K562 (cell line): ENCODE measurements around the gene HNRNPLL. TPM values are rescaled to one million over a fixed set of nuclear protein-coding genes. Genes with fewer than 3 reads are reported as not detected.

ENCODE experiments used
- AFF4 ChIP-seq: sonication (generic); formaldehyde crosslinking; IDR thresholded peaks from 2 replicates; pipeline ENCODE4 v1.8.0; 2023; ENCODE audit warnings: mild to moderate bottlenecking, missing genetic modification reagents
- ARID1B ChIP-seq: fragments of 450-650 bp; IDR thresholded peaks from 2 replicates; pipeline ENCODE4 v1.6.1; 2016; ENCODE audit warnings: antibody characterized with exemption, mild to moderate bottlenecking, inconsistent platforms
- ARNT ChIP-seq, 2 experiments: fragments of 450-650 bp; IDR thresholded peaks; 2 replicates each; pipeline ENCODE4 v1.6.1; 2016; ENCODE audit warnings: mild to moderate bottlenecking in 1 of 2
- BRD9 ChIP-seq: fragments of 450-650 bp; IDR thresholded peaks from 2 replicates; pipeline ENCODE4 v1.6.1; 2018; ENCODE audit warnings: low read depth; ENCODE audit not compliant: partially characterized antibody
- CBFA2T2 ChIP-seq: fragments of 450-650 bp; conservative IDR thresholded peaks from 2 replicates; pipeline ENCODE4 v1.6.1; 2017; ENCODE audit warnings: mild to moderate bottlenecking
- CREB3L1 ChIP-seq: fragments of 450-650 bp; IDR thresholded peaks from 2 replicates; pipeline ENCODE4 v1.6.1; 2014; ENCODE audit warnings: low read depth, mild to moderate bottlenecking, moderate library complexity, borderline replicate concordance
- DPF2 ChIP-seq: fragments of 450-650 bp; IDR thresholded peaks from 2 replicates; pipeline ENCODE4 v1.6.1; 2016
- E2F1 ChIP-seq: sonication (generic); formaldehyde crosslinking; IDR thresholded peaks from 2 replicates; pipeline ENCODE4 v1.8.1; 2023; ENCODE audit warnings: mild to moderate bottlenecking, missing genetic modification reagents, moderate library complexity
- HNRNPK ChIP-seq: fragments of 200-400 bp; formaldehyde crosslinking; IDR thresholded peaks from one replicate; pipeline ENCODE4 v1.6.1; 2018; ENCODE audit warnings: mild to moderate bottlenecking, low read depth, low read length; ENCODE audit not compliant: poor library complexity, severe bottlenecking
- JUND ChIP-seq, 2 experiments: IDR thresholded peaks; 2 replicates in 1 of 2; 3 replicates in 1 of 2; pipeline ENCODE4 v1.6.1; 2011; ENCODE audit warnings: borderline replicate concordance in 2 of 2, low read depth in 2 of 2, low read length in 2 of 2, improper control_type of control experiment in 1 of 2, missing biosample characterization in 1 of 2, missing genetic modification characterization in 1 of 2, missing genetic modification reagents in 1 of 2
- NFE2 ChIP-seq: IDR thresholded peaks from 2 replicates; pipeline ENCODE4 v1.6.1; 2014; ENCODE audit warnings: antibody characterized with exemption, low read depth
- NUFIP1 ChIP-seq: fragments of 450-650 bp; IDR thresholded peaks from 2 replicates; pipeline ENCODE4 v1.6.1; 2018; ENCODE audit not compliant: partially characterized antibody
- RCOR1 ChIP-seq, 2 experiments: IDR thresholded peaks; 2 replicates each; pipeline ENCODE4 v1.6.1; 2012; ENCODE audit warnings: low read depth in 2 of 2, low read length in 2 of 2, borderline replicate concordance in 1 of 2, improper control_type of control experiment in 1 of 2
- TAL1 ChIP-seq: fragments of 450-650 bp; IDR thresholded peaks from 2 replicates; pipeline ENCODE4 v1.6.1; 2016; ENCODE audit warnings: mild to moderate bottlenecking
- VEZF1 ChIP-seq: fragments of 200-800 bp; sonication (Bioruptor generic); IDR thresholded peaks from 2 replicates; pipeline ENCODE4 v1.6.1; 2017; ENCODE audit warnings: missing genetic modification characterization, missing compliant biosample characterization
- ZNF263 ChIP-seq: sonication (generic); formaldehyde crosslinking; IDR thresholded peaks from 2 replicates; pipeline ENCODE4 v1.8.0; 2022; ENCODE audit warnings: mild to moderate bottlenecking, missing genetic modification reagents, borderline replicate concordance
- ZSCAN29 ChIP-seq: fragments of 450-650 bp; IDR thresholded peaks from 2 replicates; pipeline ENCODE4 v1.6.1; 2017
- polyA plus RNA-seq, 8 experiments: library from polyadenylated mRNA; depleted of rRNA in 4 of 8; stranded (reverse) in 5 of 8; unstranded in 3 of 8; fragments of >200 nt; fragmentation: Nextera tagmentation in 2 of 8; fragmentation: Illumina TruSeq in 1 of 8; extraction: Ambion mirVana in 2 of 8; extraction: Trizol in 1 of 8; gene quantifications; 2 replicates each; pipeline versions ENCODE4 v1.2.1 to v1.2.3, GENCODE V29; 2011 to 2014; ENCODE audit warnings: inconsistent platforms in 1 of 8, missing spikeins in 1 of 8
- total RNA-seq, 7 experiments: library from RNA; depleted of rRNA in 6 of 7; stranded (reverse); fragments of >200 nt in 6 of 7; fragmentation: Illumina TruSeq in 2 of 7; extraction: Trizol in 2 of 7; gene quantifications; 2 replicates each; pipeline versions ENCODE4 v1.2.1 to v1.2.3, GENCODE V29; 2011 to 2021; ENCODE audit warnings: low replicate concordance in 1 of 7

The HNRNPLL gene
- total and polyA plus RNA-seq, 9 of the 15 experiments (the other 6 are each of a cell fraction or from before 2014, with no cell fraction given), result 19.8 to 135 (median 57.8) TPM

- TF ChIP-seq ZNF263 (no peak), E2F1 (peak; percentile 64; the same call in 1 of the 2 replicates), AFF4 (CRISPR knock-in tag) (peak; percentile 74; the same call in 1 of the 2 replicates), VEZF1 (CRISPR knock-in tag) (peak; percentile 33; the same call in 1 of the 2 replicates), ARNT (IDR thresholded peaks at IDR 0.05) (peak in 1 of 2 experiments; percentile 22; a peak in 1 of 4 replicates), NFE2 (peak; percentile 99), BRD9 (peak; percentile 67), RCOR1 (IDR thresholded peaks at IDR 0.05; ENCODE audit: borderline replicate concordance in 1 of 2, low read depth in 2 of 2, low read length in 2 of 2) (peak in 1 of 2 experiments; percentile 51; a peak in 2 of 4 replicates), CREB3L1 (peak; percentile 20; the same call in 1 of the 2 replicates), TAL1 (peak; percentile 54; the same call in 1 of the 2 replicates), ARID1B (peak; percentile 75), DPF2 (peak; percentile 62), ZSCAN29 (no peak), JUND (IDR thresholded peaks at IDR 0.05; ENCODE audit: borderline replicate concordance, low read depth, low read length) (peak; percentile 18; the same call in 1 of the 2 replicates), JUND (tag; IDR thresholded peaks at IDR 0.05; ENCODE audit: borderline replicate concordance, low read depth, low read length) (peak; percentile 67; the same call in 1 of the 3 replicates), HNRNPK (no peak), NUFIP1 (peak; percentile 34), CBFA2T2 (peak; percentile 89)
Observed at GRCh38 chr2:38515155-38516074, 87.3 kb downstream of the HNRNPLL start (continued).
